ENCODE results near the gene ADAM12.

ADAM12 gene

GRCh38 chr10:126197036-126197543 is 191.2 kb downstream of the ADAM12 start:
- Histone ChIP-seq H3K36me3 (ENCODE audit: control insufficient read depth, insufficient read depth, low read length) (no peaks in the 10 kb centered on the region), H3K9ac (ENCODE audit: low read depth, low read length) (no peak overlapping the region), H3K4me1 (ENCODE audit: control insufficient read depth, insufficient read depth, low read length) (no peaks in the 10 kb centered on the region), H3K4me3 (ENCODE audit: low read depth, low read length) (no peak overlapping the region), H3K27me3 (ENCODE audit: control insufficient read depth, insufficient read depth, low read length) (no peaks in the 10 kb centered on the region), H3K9me3 (ENCODE audit: control insufficient read depth, insufficient read depth, low read length) (no peaks in the 10 kb centered on the region)

- H3K9ac ChIP-seq (ENCODE audit: low read depth, low read length) = no peak overlapping the region
- H3K4me1 ChIP-seq (ENCODE audit: control insufficient read depth, insufficient read depth, low read length) = no peaks in the 10 kb centered on the region
- no peaks in the 10 kb centered on the region for H3K9me3 ChIP-seq (ENCODE audit: control insufficient read depth, insufficient read depth, low read length)
- H3K4me3 ChIP-seq (ENCODE audit: low read depth, low read length) = no peak overlapping the region
- H3K36me3 ChIP-seq (ENCODE audit: control insufficient read depth, insufficient read depth, low read length) = no peaks in the 10 kb centered on the region
- H3K27me3 ChIP-seq (ENCODE audit: control insufficient read depth, insufficient read depth, low read length) = no peaks in the 10 kb centered on the region
Observed at GRCh38 chr10:126196281-126196680, 192.0 kb downstream of the ADAM12 start.

DNA sequence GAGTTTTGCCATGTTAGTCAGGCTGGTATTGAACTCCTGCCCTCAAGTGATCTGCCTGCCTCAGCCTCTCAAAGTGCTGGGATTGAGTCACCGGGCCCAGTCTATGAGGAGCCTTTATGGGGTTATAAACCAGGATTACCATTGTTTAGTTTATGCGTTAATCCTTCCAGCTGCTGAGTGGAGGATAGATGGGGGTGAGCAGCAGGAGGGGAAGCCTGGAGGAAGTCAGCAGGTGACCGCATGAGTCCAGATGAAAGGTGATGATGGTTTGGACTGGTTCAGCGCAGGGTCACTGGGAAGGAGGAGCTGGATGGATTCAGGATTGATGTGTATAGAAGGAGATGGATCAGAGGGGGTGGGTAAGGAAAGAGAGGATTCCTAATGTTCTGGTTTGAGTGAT is 197.1 kb downstream of the ADAM12 start:
- Histone ChIP-seq H3K9ac (ENCODE audit: low read depth, low read length) (no peak overlapping the region), H3K9me3 (ENCODE audit: control insufficient read depth, insufficient read depth, low read length) (no peaks in the 10 kb centered on the region), H3K27me3 (ENCODE audit: control insufficient read depth, insufficient read depth, low read length) (no peaks in the 10 kb centered on the region), H3K4me3 (ENCODE audit: low read depth, low read length) (no peak overlapping the region), H3K4me1 (ENCODE audit: control insufficient read depth, insufficient read depth, low read length) (no peaks in the 10 kb centered on the region), H3K36me3 (ENCODE audit: control insufficient read depth, insufficient read depth, low read length) (no peaks in the 10 kb centered on the region)

DNA sequence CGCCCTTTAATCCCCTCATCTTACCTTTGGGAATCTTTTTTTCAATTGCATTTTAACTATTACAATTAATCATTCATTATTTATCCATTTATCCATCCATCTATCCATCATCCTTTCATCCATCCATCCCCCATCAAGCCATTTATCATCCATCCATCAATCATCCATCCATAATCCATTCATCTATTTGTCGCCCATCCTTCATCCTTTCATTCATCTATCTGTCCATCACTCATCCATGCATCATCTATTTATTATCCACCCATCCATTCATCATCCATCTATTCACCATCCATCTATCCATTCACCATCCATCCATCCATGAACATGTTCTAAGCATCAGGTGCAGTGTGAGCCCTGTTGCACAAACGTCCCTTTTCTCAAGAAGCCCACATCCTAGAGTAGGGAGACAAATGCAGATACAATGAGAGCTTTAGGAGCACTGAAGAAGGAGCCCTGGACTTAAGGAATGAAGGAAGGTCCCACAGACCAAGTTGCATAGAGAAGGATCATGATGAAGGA is 199.5 kb downstream of the ADAM12 start:
- Histone ChIP-seq H3K36me3 (ENCODE audit: control insufficient read depth, insufficient read depth, low read length) (no peaks in the 10 kb centered on the region), H3K4me3 (ENCODE audit: low read depth, low read length) (no peak overlapping the region), H3K27me3 (ENCODE audit: control insufficient read depth, insufficient read depth, low read length) (no peaks in the 10 kb centered on the region), H3K9me3 (ENCODE audit: control insufficient read depth, insufficient read depth, low read length) (no peaks in the 10 kb centered on the region), H3K4me1 (ENCODE audit: control insufficient read depth, insufficient read depth, low read length) (no peaks in the 10 kb centered on the region), H3K9ac (ENCODE audit: low read depth, low read length) (no peak overlapping the region)

GRCh38 chr10:126187399-126187798 is 200.9 kb downstream of the ADAM12 start:
- Histone ChIP-seq H3K4me3 (ENCODE audit: low read depth, low read length) (no peak overlapping the region), H3K27me3 (ENCODE audit: control insufficient read depth, insufficient read depth, low read length) (no peaks in the 10 kb centered on the region), H3K9me3 (ENCODE audit: control insufficient read depth, insufficient read depth, low read length) (no peaks in the 10 kb centered on the region), H3K36me3 (ENCODE audit: control insufficient read depth, insufficient read depth, low read length) (no peaks in the 10 kb centered on the region), H3K4me1 (ENCODE audit: control insufficient read depth, insufficient read depth, low read length) (no peaks in the 10 kb centered on the region), H3K9ac (ENCODE audit: low read depth, low read length) (no peak overlapping the region)

DNA sequence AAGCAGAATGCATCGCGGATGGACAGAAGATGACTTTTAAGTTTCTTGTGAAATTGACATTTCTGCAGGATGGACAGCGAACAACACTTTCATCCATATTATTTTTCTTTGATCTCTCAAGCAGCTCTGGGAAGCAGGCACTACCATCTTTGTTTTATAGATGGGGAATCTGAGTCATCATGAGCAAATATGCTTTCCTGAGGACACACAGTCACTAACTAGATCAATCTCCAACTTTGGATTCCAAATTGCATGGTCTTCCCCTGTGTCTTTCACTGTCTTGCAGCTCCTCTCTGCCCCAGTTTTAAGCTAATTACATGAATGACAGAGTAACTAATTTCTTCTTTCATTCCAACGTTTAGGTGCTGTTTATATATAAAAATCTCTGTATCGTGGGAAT is 201.5 kb downstream of the ADAM12 start:
- H3K9me3 ChIP-seq (ENCODE audit: control insufficient read depth, insufficient read depth, low read length) = no peaks in the 10 kb centered on the region
- H3K27me3 ChIP-seq (ENCODE audit: control insufficient read depth, insufficient read depth, low read length) = no peaks in the 10 kb centered on the region
- no peak overlapping the region for H3K4me3 ChIP-seq (ENCODE audit: low read depth, low read length)
- H3K4me1 ChIP-seq (ENCODE audit: control insufficient read depth, insufficient read depth, low read length) = no peaks in the 10 kb centered on the region
- H3K9ac ChIP-seq (ENCODE audit: low read depth, low read length) = no peak overlapping the region
- no peaks in the 10 kb centered on the region for H3K36me3 ChIP-seq (ENCODE audit: control insufficient read depth, insufficient read depth, low read length)

DNA sequence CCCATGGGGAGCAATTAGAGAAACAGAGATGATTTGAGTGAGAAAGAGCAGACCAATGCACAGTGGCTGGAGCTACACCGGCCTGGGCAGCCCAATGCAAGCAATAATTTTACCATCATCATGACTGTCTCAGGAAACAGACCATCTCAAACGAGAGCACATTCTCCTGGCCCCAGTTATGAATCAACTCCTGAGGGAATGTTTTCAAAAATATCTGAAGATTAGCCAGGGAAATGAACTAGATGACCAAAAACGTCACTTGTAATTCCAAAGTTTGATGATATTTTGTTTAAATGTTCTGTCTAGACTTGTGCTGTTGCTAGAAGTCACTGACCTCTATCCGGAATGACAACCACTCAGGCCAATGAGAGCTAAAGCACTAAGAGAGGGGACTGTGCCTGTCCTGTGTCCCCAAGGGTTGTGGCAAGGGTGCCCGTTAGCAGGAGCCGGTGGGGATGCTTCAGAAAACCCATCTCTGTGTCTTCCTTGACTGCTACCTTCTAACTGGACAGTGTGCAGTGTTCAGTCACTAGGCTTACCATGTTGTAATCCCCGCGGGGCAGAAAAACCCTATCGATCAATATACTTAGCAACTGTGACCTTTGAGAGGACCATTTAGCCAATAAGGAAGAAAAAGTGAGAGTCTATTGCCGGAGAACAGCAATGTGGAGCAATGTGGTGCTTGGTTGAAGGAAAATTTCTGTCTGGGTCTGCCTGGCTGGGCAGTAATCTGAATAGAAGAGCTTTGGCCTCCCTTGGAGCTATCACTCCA is 202.4 kb downstream of the ADAM12 start:
- no peaks in the 10 kb centered on the region for H3K27me3 ChIP-seq (ENCODE audit: control insufficient read depth, insufficient read depth, low read length)
- no peaks in the 10 kb centered on the region for H3K4me1 ChIP-seq (ENCODE audit: control insufficient read depth, insufficient read depth, low read length)
- no peak overlapping the region for H3K4me3 ChIP-seq (ENCODE audit: low read depth, low read length)
- H3K36me3 ChIP-seq (ENCODE audit: control insufficient read depth, insufficient read depth, low read length) = no peaks in the 10 kb centered on the region
- no peaks in the 10 kb centered on the region for H3K9me3 ChIP-seq (ENCODE audit: control insufficient read depth, insufficient read depth, low read length)
- H3K9ac ChIP-seq (ENCODE audit: low read depth, low read length) = no peak overlapping the region

GRCh38 chr10:126181626-126182025 is 206.7 kb downstream of the ADAM12 start:
- no peaks in the 10 kb centered on the region for H3K36me3 ChIP-seq (ENCODE audit: control insufficient read depth, insufficient read depth, low read length)
- no peaks in the 10 kb centered on the region for H3K9me3 ChIP-seq (ENCODE audit: control insufficient read depth, insufficient read depth, low read length)
- no peak overlapping the region for H3K4me3 ChIP-seq (ENCODE audit: low read depth, low read length)
- H3K9ac ChIP-seq (ENCODE audit: low read depth, low read length) = no peak overlapping the region
- peaks cover 15% of the 10 kb centered on the region for H3K4me1 ChIP-seq (ENCODE audit: control insufficient read depth, insufficient read depth, low read length)
- no peaks in the 10 kb centered on the region for H3K27me3 ChIP-seq (ENCODE audit: control insufficient read depth, insufficient read depth, low read length)

GRCh38 chr10:126179637-126180036 is 208.6 kb downstream of the ADAM12 start:
- Histone ChIP-seq H3K4me1 (ENCODE audit: control insufficient read depth, insufficient read depth, low read length) (peaks cover 28% of the 10 kb centered on the region), H3K9me3 (ENCODE audit: control insufficient read depth, insufficient read depth, low read length) (no peaks in the 10 kb centered on the region), H3K4me3 (ENCODE audit: low read depth, low read length) (no peak overlapping the region), H3K36me3 (ENCODE audit: control insufficient read depth, insufficient read depth, low read length) (no peaks in the 10 kb centered on the region), H3K27me3 (ENCODE audit: control insufficient read depth, insufficient read depth, low read length) (no peaks in the 10 kb centered on the region), H3K9ac (ENCODE audit: low read depth, low read length) (no peak overlapping the region)

DNA sequence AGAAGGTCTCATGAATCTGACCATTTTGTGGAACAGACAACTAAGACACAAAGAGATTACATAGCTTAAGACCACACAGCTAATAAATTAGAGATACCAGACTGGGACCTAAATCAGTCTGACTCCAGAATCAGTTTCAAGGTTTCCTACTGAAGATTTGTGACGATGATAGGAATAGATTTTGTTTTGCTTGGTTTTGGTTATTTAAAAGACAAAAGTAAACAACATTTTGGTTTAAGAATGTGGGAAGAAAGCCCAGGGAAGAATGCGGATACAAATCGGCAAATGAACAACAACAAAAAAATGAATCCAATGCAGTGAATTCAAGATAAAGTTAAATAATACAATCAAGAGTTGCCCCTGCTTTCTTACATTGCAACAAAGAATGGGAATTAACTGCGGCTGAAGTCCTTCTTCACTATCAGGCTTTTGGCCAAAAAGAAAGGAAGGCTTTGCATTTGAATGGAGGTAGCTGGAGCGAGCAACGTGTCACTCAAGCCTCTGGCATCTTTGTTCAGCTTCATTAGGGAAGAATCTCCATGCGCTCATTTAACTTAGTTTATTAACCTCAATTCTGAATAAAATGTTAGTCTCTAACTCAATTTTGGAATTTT is 210.8 kb downstream of the ADAM12 start:
- no peaks in the 10 kb centered on the region for H3K9me3 ChIP-seq (ENCODE audit: control insufficient read depth, insufficient read depth, low read length)
- H3K4me1 ChIP-seq (ENCODE audit: control insufficient read depth, insufficient read depth, low read length) = peaks cover 28% of the 10 kb centered on the region
- H3K9ac ChIP-seq (ENCODE audit: low read depth, low read length) = no peak overlapping the region
- H3K36me3 ChIP-seq (ENCODE audit: control insufficient read depth, insufficient read depth, low read length) = no peaks in the 10 kb centered on the region
- H3K4me3 ChIP-seq (ENCODE audit: low read depth, low read length) = no peak overlapping the region
- no peaks in the 10 kb centered on the region for H3K27me3 ChIP-seq (ENCODE audit: control insufficient read depth, insufficient read depth, low read length)

DNA sequence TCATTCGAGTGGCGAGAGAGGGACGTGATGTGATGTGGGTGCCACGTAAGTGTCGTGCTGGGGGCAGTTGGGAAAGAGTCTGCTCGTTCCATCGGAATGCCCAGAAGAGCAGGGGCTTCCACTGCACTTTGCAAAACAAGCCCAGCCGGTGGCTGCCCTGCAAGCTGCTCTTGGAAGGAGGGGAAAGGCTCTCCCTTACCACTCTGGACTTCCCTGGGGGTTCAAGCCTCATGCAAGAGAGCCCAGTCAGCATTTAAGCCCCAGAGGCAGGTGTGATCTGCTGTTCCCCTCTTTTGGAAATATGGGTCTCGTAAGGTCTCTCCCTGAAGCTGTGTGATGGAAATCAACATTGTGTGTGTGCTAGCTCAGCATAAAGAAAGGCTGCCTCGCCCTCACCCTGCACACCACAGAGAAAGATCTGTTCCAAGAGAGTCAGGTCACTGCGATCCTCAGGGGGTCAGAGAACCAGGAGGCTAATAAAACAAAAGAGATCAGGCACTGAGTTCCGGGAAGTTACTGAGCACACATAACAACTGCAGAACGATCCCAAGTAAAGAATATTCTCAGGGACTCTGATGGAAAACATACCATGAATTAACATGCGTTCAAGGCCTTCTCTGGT is 212.5 kb downstream of the ADAM12 start:
- H3K4me3 ChIP-seq (ENCODE audit: low read depth, low read length) = no peak overlapping the region
- H3K36me3 ChIP-seq (ENCODE audit: control insufficient read depth, insufficient read depth, low read length) = no peaks in the 10 kb centered on the region
- no peaks in the 10 kb centered on the region for H3K27me3 ChIP-seq (ENCODE audit: control insufficient read depth, insufficient read depth, low read length)
- no peak overlapping the region for H3K9ac ChIP-seq (ENCODE audit: low read depth, low read length)
- no peaks in the 10 kb centered on the region for H3K9me3 ChIP-seq (ENCODE audit: control insufficient read depth, insufficient read depth, low read length)
- peaks cover 28% of the 10 kb centered on the region for H3K4me1 ChIP-seq (ENCODE audit: control insufficient read depth, insufficient read depth, low read length)

Data from iPS-15b (cell line).